HG02943 (cell line): ENCODE data around the gene GSG1L2.

Source experiments
- ATAC-seq: cut with Tn5 transposase; IDR thresholded peaks from one replicate; pipeline ENCODE4 v1.9.1; 2021; ENCODE audit warnings: mild to moderate bottlenecking, low read depth, moderate library complexity; ENCODE audit not compliant: unreplicated experiment

Gene GSG1L2

GRCh38 chr17:9828296-9829295 lies 6.7 kb upstream of the GSG1L2 start:
- ATAC-seq, result no peak

GRCh38 chr17:9825641-9826150 lies 3.8 kb upstream of the GSG1L2 start, which contains the start of gene GLP2R:
Gene GLP2R, plus strand, starts transcription at chr17:9825924. Its CDS starts 140 bp downstream, at chr17:9826064.
- no peak for ATAC-seq

- no peak for ATAC-seq
Observed at GRCh38 chr17:9824797-9825338, 3.0 kb upstream of the GSG1L2 start.

GRCh38 chr17:9824094-9824493 lies 2.2 kb upstream of the GSG1L2 start:
- no peak for ATAC-seq

- ATAC-seq, result no peak
Observed at GRCh38 chr17:9820448-9820847, 1.4 kb downstream of the GSG1L2 start.

- no peak for ATAC-seq
Observed at GRCh38 chr17:9818760-9819159, 3.1 kb downstream of the GSG1L2 start.

- ATAC-seq, result no peak
Observed at GRCh38 chr17:9817086-9817485, 4.8 kb downstream of the GSG1L2 start.

- no peak for ATAC-seq
Observed at GRCh38 chr17:9816472-9816871, 5.4 kb downstream of the GSG1L2 start.

- ATAC-seq, result no peak
Observed at GRCh38 chr17:9814337-9814945, 7.4 kb downstream of the GSG1L2 start.

- no peak for ATAC-seq
Observed at GRCh38 chr17:9813166-9813565, 8.7 kb downstream of the GSG1L2 start.

- no peak for ATAC-seq
Observed at GRCh38 chr17:9811537-9811936, 10.3 kb downstream of the GSG1L2 start.

GRCh38 chr17:9811086-9811485 lies 10.8 kb downstream of the GSG1L2 start:
- no peak for ATAC-seq

GRCh38 chr17:9810100-9810949 lies 11.6 kb downstream of the GSG1L2 start:
- ATAC-seq, result no peak

GRCh38 chr17:9809409-9809808 lies 12.5 kb downstream of the GSG1L2 start:
- ATAC-seq, result no peak

GRCh38 chr17:9806699-9807098 lies 15.2 kb downstream of the GSG1L2 start:
- no peak for ATAC-seq

GRCh38 chr17:9805769-9806168 lies 16.1 kb downstream of the GSG1L2 start:
- ATAC-seq, result no peak

- ATAC-seq, result no peak
Observed at GRCh38 chr17:9802697-9803096, 19.2 kb downstream of the GSG1L2 start.

GRCh38 chr17:9802294-9802693 lies 19.6 kb downstream of the GSG1L2 start:
- no peak for ATAC-seq

GRCh38 chr17:9801505-9801904 lies 20.4 kb downstream of the GSG1L2 start:
- ATAC-seq, result no peak

GRCh38 chr17:9798724-9799123 lies 23.2 kb downstream of the GSG1L2 start:
- ATAC-seq, result no peak
